ENCODE results near the gene REV1. TPM values are rescaled to one million over a fixed set of nuclear protein-coding genes. Genes with fewer than 3 reads are reported as not detected.
A peak's percentile ranks its signal among the peaks of the same experiment; 100 is the strongest.

The REV1 gene
- total and polyA plus RNA-seq, 8 donors, result 6.5 to 122 (median 23.5) TPM

DNA sequence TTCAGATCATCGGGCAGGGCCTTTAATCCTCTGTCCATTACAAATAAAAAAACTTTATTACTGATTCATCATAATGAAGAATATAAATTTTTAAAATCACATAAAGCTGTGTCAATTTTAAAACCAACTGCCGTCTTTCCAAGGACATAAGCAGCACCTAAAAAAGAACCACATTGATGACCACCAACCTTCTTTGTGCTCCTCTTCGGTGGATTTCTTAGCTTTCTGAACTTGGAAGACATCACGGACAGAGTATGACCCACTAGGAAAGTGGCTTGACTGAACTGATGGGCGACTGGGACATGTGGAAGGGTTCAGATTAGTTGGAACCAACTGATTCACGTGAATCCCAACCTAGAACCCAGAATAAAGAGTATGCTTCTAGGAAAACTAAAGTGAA lies 83.7 kb downstream of the REV1 start:
- Histone ChIP-seq H3K4me1 (peaks cover 0 to 23% (median 15%) of the 10 kb centered on the region in 4 donors), H3K9me3 (no peaks in the 10 kb centered on the region), H3K27me3 (no peaks in the 10 kb centered on the region), H3K4me3 (no peak overlapping the region), H3K36me3 (peaks cover 42 to 98% (median 93%) of the 10 kb centered on the region in 4 donors), H3K27ac (no peak overlapping the region)
- TF ChIP-seq EP300 (IDR thresholded peaks at IDR 0.05) (no peak), POLR2A (IDR thresholded peaks at IDR 0.05) (no peak), CTCF (IDR thresholded peaks at IDR 0.05) (no peak), POLR2AphosphoS5 (IDR thresholded peaks at IDR 0.05) (no peak)
- no peak for DNase-seq
- 92 to 96% (median 95%) methylated on average over 6 of the region's 6 CpGs for WGBS, 5 donors
- intact Hi-C loops (cut with DNase I; ENCODE audit: low total_unique reads), result no loop called here

DNA sequence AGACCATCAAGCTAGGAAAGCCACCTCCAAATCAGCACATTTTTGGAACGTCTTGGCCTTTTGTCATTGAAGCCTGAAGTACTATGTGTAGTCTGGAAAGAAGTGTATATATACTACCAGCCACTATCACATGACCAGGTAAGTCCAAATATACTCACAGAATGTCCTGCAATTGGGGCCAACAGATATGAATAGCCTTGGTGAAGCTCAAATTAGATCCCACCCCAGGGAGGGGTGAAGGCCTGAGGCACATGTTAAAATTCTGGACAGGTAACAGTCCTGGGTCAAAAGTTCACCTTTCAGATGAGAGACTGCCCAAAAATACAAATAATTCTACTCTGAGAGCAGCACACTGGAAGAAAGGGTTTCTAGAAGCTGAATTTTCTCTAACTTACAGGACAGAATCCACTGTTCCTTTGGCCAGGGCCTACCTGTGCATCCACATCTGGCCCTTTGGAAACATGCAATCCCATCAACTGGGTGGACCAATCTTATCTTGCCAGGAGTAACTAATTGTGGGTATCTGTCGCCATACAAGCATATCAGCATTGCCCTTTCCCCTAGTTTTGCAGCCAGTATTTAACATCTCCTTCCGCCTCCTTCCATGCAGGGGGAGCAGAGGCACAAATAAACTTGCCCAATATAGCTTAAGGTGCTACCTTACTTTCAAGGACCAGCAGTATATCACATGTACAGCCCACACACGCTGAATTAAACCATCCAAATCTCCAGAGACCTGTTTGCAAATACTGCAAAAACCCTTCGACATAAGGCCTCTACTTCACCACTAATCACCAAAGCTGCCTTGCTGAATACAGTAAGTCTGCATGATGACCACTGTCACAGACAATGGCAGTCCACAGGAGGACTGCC lies 84.8 kb downstream of the REV1 start:
- no peak overlapping the region for H3K4me3 ChIP-seq
- 44 to 63% (median 58%) methylated on average over 5 of the region's 5 CpGs for WGBS, 5 donors
- peak in 1 of 2 donors; percentile 36 for DNase-seq
- no peaks in the 10 kb centered on the region for H3K9me3 ChIP-seq
- H3K4me1 ChIP-seq, result peaks cover 0 to 23% (median 15%) of the 10 kb centered on the region in 4 donors
- H3K27ac ChIP-seq, result peak overlapping the region in 1 of 5 donors; percentile 40
- no peaks in the 10 kb centered on the region for H3K27me3 ChIP-seq
- intact Hi-C loops (cut with DNase I; ENCODE audit: low total_unique reads), result no loop called here
- peaks cover 42 to 98% (median 93%) of the 10 kb centered on the region in 4 donors for H3K36me3 ChIP-seq
- TF ChIP-seq POLR2AphosphoS5 (IDR thresholded peaks at IDR 0.05) (no peak), CTCF (IDR thresholded peaks at IDR 0.05) (no peak), EP300 (IDR thresholded peaks at IDR 0.05) (no peak), POLR2A (IDR thresholded peaks at IDR 0.05) (no peak)

GRCh38 chr2:99404039-99404796 lies 85.6 kb downstream of the REV1 start:
- Histone ChIP-seq H3K4me3 (no peak overlapping the region), H3K27me3 (no peaks in the 10 kb centered on the region), H3K27ac (peak overlapping the region in 1 of 5 donors; percentile 40), H3K9me3 (no peaks in the 10 kb centered on the region), H3K36me3 (peaks cover 48 to 98% (median 94%) of the 10 kb centered on the region in 4 donors), H3K4me1 (peaks cover 0 to 23% (median 15%) of the 10 kb centered on the region in 4 donors)
- intact Hi-C loops (cut with DNase I; ENCODE audit: low total_unique reads), result no loop called here
- 76 to 83% (median 82%) methylated on average over 8 of the region's 8 CpGs for whole genome bisulfite sequencing, 5 donors
- DNase-seq, result no peak
- TF ChIP-seq POLR2AphosphoS5 (IDR thresholded peaks at IDR 0.05) (no peak), POLR2A (IDR thresholded peaks at IDR 0.05) (no peak), CTCF (IDR thresholded peaks at IDR 0.05) (no peak), EP300 (IDR thresholded peaks at IDR 0.05) (no peak)

DNA sequence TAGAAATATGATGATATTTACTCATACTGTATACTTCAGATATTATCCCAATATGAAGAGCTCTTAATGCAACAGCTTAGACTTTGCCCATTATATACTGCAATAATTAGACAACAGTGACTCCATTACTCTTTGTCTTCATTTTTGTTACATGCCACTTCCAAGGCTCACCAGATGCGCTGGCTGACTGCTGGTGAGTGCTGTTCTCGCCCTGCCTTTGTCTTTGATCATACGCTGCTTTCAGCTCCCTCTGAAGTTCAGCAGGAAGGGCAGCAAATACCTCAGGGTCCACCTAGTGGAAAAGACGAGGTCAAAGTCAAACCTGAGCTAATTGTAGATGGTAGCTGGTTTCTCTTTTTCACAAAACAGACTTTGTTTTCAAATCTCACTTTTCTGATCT lies 86.3 kb downstream of the REV1 start:
- TF ChIP-seq POLR2A (IDR thresholded peaks at IDR 0.05), result no peak
- no peak for TF ChIP-seq POLR2AphosphoS5 (IDR thresholded peaks at IDR 0.05)
- no peak for TF ChIP-seq EP300 (IDR thresholded peaks at IDR 0.05)
- no peak for TF ChIP-seq CTCF (IDR thresholded peaks at IDR 0.05)
- Histone ChIP-seq H3K36me3 (peaks cover 54 to 98% (median 94%) of the 10 kb centered on the region in 4 donors), H3K4me3 (no peak overlapping the region), H3K4me1 (peaks cover 0 to 23% (median 17%) of the 10 kb centered on the region in 4 donors), H3K27me3 (no peaks in the 10 kb centered on the region), H3K9me3 (no peaks in the 10 kb centered on the region), H3K27ac (no peak overlapping the region)
- WGBS, 5 donors, result 47 to 68% (median 60%) methylated on average over 4 of the region's 4 CpGs
- intact Hi-C loops (cut with DNase I; ENCODE audit: low total_unique reads), result no loop called here
- DNase-seq, result peak in 1 of 2 donors; percentile 55
